WTC11 (cell line): Measurements from ENCODE around the gene CNOT6. TPM values are rescaled to one million over a fixed set of nuclear protein-coding genes. Genes with fewer than 3 reads are reported as not detected.

Source experiments
- ATAC-seq: fragments of 200-7000 bp; cut with Tn5 transposase; 2 replicates; pipeline ENCODE4 v1.10.0; 2021; ENCODE audit warnings: mild to moderate bottlenecking, moderate library complexity
- CTCF ChIA-PET: fragments of 300-600 bp; sonication (Branson Sonifier 250); formaldehyde crosslinking; loops from one replicate; lab custom pipeline; 2021; ENCODE audit warnings: antibody characterized with exemption; lab: Charles Lee
- POLR2A ChIA-PET: fragments of 350-600 bp; sonication (Branson Sonifier 250); formaldehyde crosslinking; loops from one replicate; lab custom pipeline; 2021; ENCODE audit warnings: antibody characterized with exemption; lab: Charles Lee
- DNase-seq: peaks from one replicate; pipeline ENCODE4 v3.0.0; 2021; ENCODE audit warnings: low spot score
- H3K27ac Mint-ChIP-seq: 2 replicates; pipeline ENCODE4 v1.8.0; 2021; ENCODE audit warnings: mixed read lengths
- H3K27me3 Mint-ChIP-seq: 2 replicates; pipeline ENCODE4 v1.8.0; 2021; ENCODE audit warnings: low read depth, mild to moderate bottlenecking, moderate library complexity, mixed read lengths
- H3K36me3 Mint-ChIP-seq: 2 replicates; pipeline ENCODE4 v1.8.0; 2021; ENCODE audit warnings: mixed read lengths
- H3K4me1 Mint-ChIP-seq: 2 replicates; pipeline ENCODE4 v1.8.0; 2022; ENCODE audit warnings: mixed read lengths
- H3K4me3 Mint-ChIP-seq: 2 replicates; pipeline ENCODE4 v1.8.0; 2021; ENCODE audit warnings: mild to moderate bottlenecking, moderate library complexity, mixed read lengths
- H3K9me3 Mint-ChIP-seq: 2 replicates; pipeline ENCODE4 v1.8.0; 2021; ENCODE audit warnings: mixed read lengths
- CDX4 ChIP-seq: fragments of 250-450 bp; sonication (Bioruptor Pico); IDR thresholded peaks from 2 replicates; pipeline ENCODE4 v1.9.0; 2021; ENCODE audit warnings: moderate library complexity, mild to moderate bottlenecking, inconsistent platforms, borderline replicate concordance
- CREB1 ChIP-seq: sonication (generic); formaldehyde crosslinking; IDR thresholded peaks from 2 replicates; pipeline ENCODE4 v1.8.0; 2023; ENCODE audit warnings: mild to moderate bottlenecking, missing genetic modification reagents
- ETV6 ChIP-seq: sonication (generic); formaldehyde crosslinking; IDR thresholded peaks from 2 replicates; pipeline ENCODE4 v1.8.1; 2022; ENCODE audit warnings: mild to moderate bottlenecking, missing genetic modification reagents
- GTF2I ChIP-seq: fragments of 250-450 bp; sonication (Bioruptor Pico); conservative IDR thresholded peaks from 2 replicates; pipeline ENCODE4 v1.4.0; 2021; ENCODE audit warnings: mild to moderate bottlenecking
- IRF1 ChIP-seq: sonication (generic); formaldehyde crosslinking; IDR thresholded peaks from 2 replicates; pipeline ENCODE4 v1.8.0; 2023; ENCODE audit warnings: missing genetic modification reagents
- KAT7 ChIP-seq: sonication (generic); formaldehyde crosslinking; IDR thresholded peaks from 2 replicates; pipeline ENCODE4 v1.8.1; 2023; ENCODE audit warnings: missing genetic modification reagents, mild to moderate bottlenecking, borderline replicate concordance
- MXD4 ChIP-seq: fragments of 250-450 bp; sonication (Bioruptor Pico); IDR thresholded peaks from 2 replicates; pipeline ENCODE4 v1.8.0; 2021; ENCODE audit warnings: mild to moderate bottlenecking, moderate library complexity, borderline replicate concordance
- PRRX2 ChIP-seq: fragments of 250-450 bp; sonication (Bioruptor Pico); IDR thresholded peaks from 2 replicates; pipeline ENCODE4 v1.8.0; 2021; ENCODE audit warnings: mild to moderate bottlenecking
- RELA ChIP-seq: sonication (generic); formaldehyde crosslinking; IDR thresholded peaks from 2 replicates; pipeline ENCODE4 v1.8.1; 2022; ENCODE audit warnings: missing genetic modification reagents, mild to moderate bottlenecking, borderline replicate concordance
- USF2 ChIP-seq: sonication (generic); formaldehyde crosslinking; IDR thresholded peaks from 2 replicates; pipeline ENCODE4 v1.8.1; 2023; ENCODE audit warnings: mild to moderate bottlenecking, missing genetic modification reagents, moderate library complexity
- total RNA-seq: library from RNA; stranded (reverse); gene quantifications from 3 replicates; pipeline ENCODE4 v1.2.3, GENCODE V29; 2021
- TF ChIP-seq, protein P1 (sequence below): sonication (generic); formaldehyde crosslinking; IDR thresholded peaks from 2 replicates; pipeline ENCODE4 v1.8.1; 2023; ENCODE audit warnings: mild to moderate bottlenecking, missing genetic modification reagents, moderate library complexity
- TF ChIP-seq, protein P2 (sequence below): sonication (generic); formaldehyde crosslinking; IDR thresholded peaks from 2 replicates; pipeline ENCODE4 v1.8.0; 2022; ENCODE audit warnings: mild to moderate bottlenecking, missing genetic modification reagents
- TF ChIP-seq, protein P3 (sequence below): sonication (generic); formaldehyde crosslinking; IDR thresholded peaks from 2 replicates; pipeline ENCODE4 v1.8.1; 2022; ENCODE audit warnings: missing genetic modification reagents, borderline replicate concordance
- TF ChIP-seq, protein P4 (sequence below): sonication (generic); formaldehyde crosslinking; IDR thresholded peaks from 2 replicates; pipeline ENCODE4 v1.8.1; 2023; ENCODE audit warnings: mild to moderate bottlenecking, missing genetic modification reagents, borderline replicate concordance

Gene CNOT6
- total RNA-seq, 1 experiment from 2014 or later: 41.0 TPM

GRCh38 chr5:180600554-180601041 is 106.4 kb downstream of the CNOT6 start (continued):
- TF ChIP-seq, protein P1, sequence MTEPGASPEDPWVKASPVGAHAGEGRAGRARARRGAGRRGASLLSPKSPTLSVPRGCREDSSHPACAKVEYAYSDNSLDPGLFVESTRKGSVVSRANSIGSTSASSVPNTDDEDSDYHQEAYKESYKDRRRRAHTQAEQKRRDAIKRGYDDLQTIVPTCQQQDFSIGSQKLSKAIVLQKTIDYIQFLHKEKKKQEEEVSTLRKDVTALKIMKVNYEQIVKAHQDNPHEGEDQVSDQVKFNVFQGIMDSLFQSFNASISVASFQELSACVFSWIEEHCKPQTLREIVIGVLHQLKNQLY (CRISPR knock-in tag): no peak

DNA sequence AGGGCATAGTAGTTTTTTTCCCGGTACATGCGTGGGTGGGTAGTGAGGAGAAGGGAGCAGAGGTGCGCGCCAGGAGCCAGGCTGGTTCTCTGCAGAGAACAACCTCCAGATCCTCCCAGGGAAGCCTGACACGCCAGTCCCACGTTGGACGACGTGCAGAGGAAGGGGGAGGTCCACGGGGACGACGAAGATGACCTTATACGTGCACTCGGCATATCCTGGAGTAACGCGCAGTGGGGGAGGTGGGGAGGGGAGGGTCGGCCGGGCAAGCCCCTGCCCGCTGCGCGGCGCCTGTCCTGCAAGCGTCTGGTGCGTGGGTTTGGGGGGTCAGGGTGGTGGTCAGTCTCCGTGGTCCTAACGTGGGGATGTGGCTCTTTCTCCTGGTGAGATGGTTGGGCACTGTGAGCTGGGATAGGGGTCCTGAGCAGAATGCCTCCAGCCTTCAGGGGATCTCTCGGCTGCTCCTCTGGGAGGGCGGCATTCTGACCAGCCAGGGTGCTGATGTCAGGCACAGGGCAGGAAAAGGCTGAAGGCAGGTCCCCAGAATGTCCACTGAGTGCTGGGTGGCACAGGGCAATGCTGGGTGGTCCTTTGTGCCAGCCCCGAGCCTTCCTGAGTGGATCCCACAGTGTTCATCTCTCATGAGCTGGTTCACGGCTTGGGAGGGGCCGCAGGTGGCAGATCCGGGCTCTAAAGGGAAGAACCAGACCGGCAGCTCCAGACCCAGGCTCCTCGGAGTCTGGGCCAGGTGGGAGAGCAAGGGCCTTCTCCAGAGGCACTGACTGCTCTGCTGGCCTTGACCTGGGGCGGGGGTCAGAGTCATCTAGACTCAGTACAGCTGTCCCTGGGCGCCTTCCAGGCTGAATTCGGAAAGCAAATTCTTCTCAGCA is 107.7 kb downstream of the CNOT6 start:
- TF ChIP-seq USF2: no peak
- no peak for TF ChIP-seq CDX4
- no peak for TF ChIP-seq KAT7
- TF ChIP-seq, protein P2, sequence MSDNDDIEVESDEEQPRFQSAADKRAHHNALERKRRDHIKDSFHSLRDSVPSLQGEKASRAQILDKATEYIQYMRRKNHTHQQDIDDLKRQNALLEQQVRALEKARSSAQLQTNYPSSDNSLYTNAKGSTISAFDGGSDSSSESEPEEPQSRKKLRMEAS (CRISPR knock-in tag): no peak
- no peak for TF ChIP-seq RELA (CRISPR knock-in tag)
- no peak for TF ChIP-seq MXD4 (CRISPR knock-in tag)
- TF ChIP-seq, protein P3, sequence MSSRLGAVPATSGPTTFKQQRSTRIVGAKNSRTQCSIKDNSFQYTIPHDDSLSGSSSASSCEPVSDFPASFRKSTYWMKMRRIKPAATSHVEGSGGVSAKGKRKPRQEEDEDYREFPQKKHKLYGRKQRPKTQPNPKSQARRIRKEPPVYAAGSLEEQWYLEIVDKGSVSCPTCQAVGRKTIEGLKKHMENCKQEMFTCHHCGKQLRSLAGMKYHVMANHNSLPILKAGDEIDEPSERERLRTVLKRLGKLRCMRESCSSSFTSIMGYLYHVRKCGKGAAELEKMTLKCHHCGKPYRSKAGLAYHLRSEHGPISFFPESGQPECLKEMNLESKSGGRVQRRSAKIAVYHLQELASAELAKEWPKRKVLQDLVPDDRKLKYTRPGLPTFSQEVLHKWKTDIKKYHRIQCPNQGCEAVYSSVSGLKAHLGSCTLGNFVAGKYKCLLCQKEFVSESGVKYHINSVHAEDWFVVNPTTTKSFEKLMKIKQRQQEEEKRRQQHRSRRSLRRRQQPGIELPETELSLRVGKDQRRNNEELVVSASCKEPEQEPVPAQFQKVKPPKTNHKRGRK (CRISPR knock-in tag): no peak
- TF ChIP-seq GTF2I (CRISPR knock-in tag): no peak
- TF ChIP-seq, protein P4, sequence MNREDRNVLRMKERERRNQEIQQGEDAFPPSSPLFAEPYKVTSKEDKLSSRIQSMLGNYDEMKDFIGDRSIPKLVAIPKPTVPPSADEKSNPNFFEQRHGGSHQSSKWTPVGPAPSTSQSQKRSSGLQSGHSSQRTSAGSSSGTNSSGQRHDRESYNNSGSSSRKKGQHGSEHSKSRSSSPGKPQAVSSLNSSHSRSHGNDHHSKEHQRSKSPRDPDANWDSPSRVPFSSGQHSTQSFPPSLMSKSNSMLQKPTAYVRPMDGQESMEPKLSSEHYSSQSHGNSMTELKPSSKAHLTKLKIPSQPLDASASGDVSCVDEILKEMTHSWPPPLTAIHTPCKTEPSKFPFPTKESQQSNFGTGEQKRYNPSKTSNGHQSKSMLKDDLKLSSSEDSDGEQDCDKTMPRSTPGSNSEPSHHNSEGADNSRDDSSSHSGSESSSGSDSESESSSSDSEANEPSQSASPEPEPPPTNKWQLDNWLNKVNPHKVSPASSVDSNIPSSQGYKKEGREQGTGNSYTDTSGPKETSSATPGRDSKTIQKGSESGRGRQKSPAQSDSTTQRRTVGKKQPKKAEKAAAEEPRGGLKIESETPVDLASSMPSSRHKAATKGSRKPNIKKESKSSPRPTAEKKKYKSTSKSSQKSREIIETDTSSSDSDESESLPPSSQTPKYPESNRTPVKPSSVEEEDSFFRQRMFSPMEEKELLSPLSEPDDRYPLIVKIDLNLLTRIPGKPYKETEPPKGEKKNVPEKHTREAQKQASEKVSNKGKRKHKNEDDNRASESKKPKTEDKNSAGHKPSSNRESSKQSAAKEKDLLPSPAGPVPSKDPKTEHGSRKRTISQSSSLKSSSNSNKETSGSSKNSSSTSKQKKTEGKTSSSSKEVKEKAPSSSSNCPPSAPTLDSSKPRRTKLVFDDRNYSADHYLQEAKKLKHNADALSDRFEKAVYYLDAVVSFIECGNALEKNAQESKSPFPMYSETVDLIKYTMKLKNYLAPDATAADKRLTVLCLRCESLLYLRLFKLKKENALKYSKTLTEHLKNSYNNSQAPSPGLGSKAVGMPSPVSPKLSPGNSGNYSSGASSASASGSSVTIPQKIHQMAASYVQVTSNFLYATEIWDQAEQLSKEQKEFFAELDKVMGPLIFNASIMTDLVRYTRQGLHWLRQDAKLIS (CRISPR knock-in tag): no peak
- no peak for TF ChIP-seq ETV6 (CRISPR knock-in tag)
- TF ChIP-seq CREB1 (CRISPR knock-in tag): no peak
- no peak for TF ChIP-seq IRF1
- no peak for TF ChIP-seq PRRX2 (CRISPR knock-in tag)
- Mint-ChIP-seq H3K27me3 (no peaks in the 10 kb centered on the region), H3K27ac (no peak overlapping the region), H3K9me3 (no peaks in the 10 kb centered on the region), H3K36me3 (no peaks in the 10 kb centered on the region), H3K4me1 (no peaks in the 10 kb centered on the region), H3K4me3 (no peak overlapping the region)
- DNase-seq (peak; percentile 6), ATAC-seq (no peak)
- POLR2A ChIA-PET: no interaction called here
- CTCF ChIA-PET: interaction anchor here (0.6 to 2.0 kb wide), 5 partner anchors 10 to 463 kb away, joined by 3 to 11 read pairs (median 5); no protein-coding TSS in a partner anchor
